Endothelial cell of umbilical vein (primary cell): Measurements from ENCODE around the gene C3orf33. TPM values are rescaled to one million over a fixed set of nuclear protein-coding genes. Genes with fewer than 3 reads are reported as not detected.

Experiments used
- BruUV-seq: library from RNA; stranded (reverse); fragments of 400-500 nt; replicated peaks from 2 replicates; lab custom pipeline; 2021; lab: Mats Ljungman, UMichigan
- CTCF ChIA-PET: fragments of 300-600, 350-600 bp; sonication (Branson Sonifier 250); formaldehyde crosslinking; loops from one replicate; lab custom pipeline; 2021; ENCODE audit warnings: antibody characterized with exemption, inconsistent platforms; lab: Charles Lee
- POLR2A ChIA-PET: fragments of 300-600, 350-600 bp; sonication (Branson Sonifier 250); formaldehyde crosslinking; loops from one replicate; lab custom pipeline; 2021; ENCODE audit warnings: antibody characterized with exemption, inconsistent platforms; lab: Charles Lee
- DNase-seq: peaks from one replicate; pipeline ENCODE4 v3.0.0-alpha.2; 2011; ENCODE audit warnings: low read depth, low spot score
- FAIRE-seq: peaks from 2 replicates; lab custom pipeline; 2011; peaks lifted over from hg19 to GRCh38; lab: Jason Lieb, UNC
- H2AFZ ChIP-seq: 2 replicates; pipeline ENCODE4 v1.6.0; 2012; ENCODE audit warnings: low read depth, low read length, control low read depth, inconsistent platforms
- H3K27ac ChIP-seq: 2 replicates; pipeline ENCODE4 v1.5.1; 2011; ENCODE audit warnings: low read depth, mild to moderate bottlenecking, control low read depth, low read length, moderate library complexity; ENCODE audit not compliant: insufficient read depth
- H3K27me3 ChIP-seq, 2 experiments: 2 replicates each; pipeline versions ENCODE4 v1.6.0 to v1.6.1; 2011; ENCODE audit warnings: low read length in 2 of 2, mixed read lengths in 1 of 2; ENCODE audit not compliant: control insufficient read depth in 2 of 2, insufficient read depth in 2 of 2
- H3K36me3 ChIP-seq, 2 experiments: 2 replicates in 1 of 2; 3 replicates in 1 of 2; pipeline ENCODE4 v1.5.1; 2011; ENCODE audit warnings: low read length in 2 of 2, mild to moderate bottlenecking in 1 of 2, moderate library complexity in 1 of 2; ENCODE audit not compliant: control insufficient read depth in 2 of 2, insufficient read depth in 2 of 2; ENCODE audit errors: extremely low read depth in 1 of 2
- H3K4me1 ChIP-seq: 3 replicates; pipeline ENCODE4 v1.5.1; 2011; ENCODE audit warnings: mild to moderate bottlenecking, low read length; ENCODE audit not compliant: control insufficient read depth, insufficient read depth; ENCODE audit errors: extremely low read depth
- H3K4me2 ChIP-seq: 2 replicates; pipeline ENCODE4 v1.6.1; 2011; ENCODE audit warnings: low read length, control low read depth, mixed read lengths; ENCODE audit not compliant: insufficient read depth
- H3K4me3 ChIP-seq, 3 experiments: fragments of 200-600 bp in 1 of 3; sonication (generic), shearing (Covaris generic) in 1 of 3; replicated peaks in 1 of 3; 2 replicates each; pipeline ENCODE4 v1.5.1; 2011 to 2016; ENCODE audit warnings: control low read depth in 3 of 3, low read length in 3 of 3, mild to moderate bottlenecking in 2 of 3, inconsistent platforms in 1 of 3, low read depth in 1 of 3, moderate library complexity in 1 of 3; ENCODE audit not compliant: insufficient read depth in 1 of 3
- H3K79me2 ChIP-seq: 2 replicates; pipeline ENCODE4 v1.6.0; 2012; ENCODE audit warnings: low read length, inconsistent platforms; ENCODE audit not compliant: control insufficient read depth, insufficient read depth
- H3K9ac ChIP-seq: replicated peaks from 2 replicates; pipeline ENCODE3; 2011; ENCODE audit warnings: low read length, control low read depth; ENCODE audit not compliant: insufficient read depth; ENCODE audit errors: extremely low read depth
- H3K9me1 ChIP-seq: replicated peaks from 3 replicates; pipeline ENCODE4 v1.6.0; 2011; ENCODE audit warnings: mild to moderate bottlenecking, low read length; ENCODE audit not compliant: control insufficient read depth, insufficient read depth; ENCODE audit errors: extremely low read depth
- H3K9me3 ChIP-seq: replicated peaks from 2 replicates; pipeline ENCODE4 v1.5.1; 2012; ENCODE audit warnings: low read length, inconsistent platforms; ENCODE audit not compliant: control insufficient read depth, insufficient read depth
- H4K20me1 ChIP-seq: replicated peaks from 2 replicates; pipeline ENCODE3; 2011; ENCODE audit warnings: mild to moderate bottlenecking, low read length; ENCODE audit not compliant: control insufficient read depth, insufficient read depth; ENCODE audit errors: extremely low read depth
- CTCF ChIP-seq, 2 donors: IDR thresholded peaks; 1 replicate in 1 of 2; 2 replicates in 1 of 2; pipeline ENCODE4 v1.5.1; 2011; ENCODE audit warnings: low read length in 2 of 2, mild to moderate bottlenecking in 2 of 2, moderate library complexity in 2 of 2, control low read depth in 1 of 2, inconsistent platforms in 1 of 2, low read depth in 1 of 2; ENCODE audit not compliant: insufficient read depth in 1 of 2; ENCODE audit errors: extremely low read depth in 1 of 2
- EZH2 ChIP-seq: IDR thresholded peaks from 2 replicates; pipeline ENCODE4 v1.6.1; 2012; ENCODE audit warnings: borderline replicate concordance, low read depth, mild to moderate bottlenecking, moderate library complexity, low read length, inconsistent platforms; ENCODE audit not compliant: severe bottlenecking
- FOS ChIP-seq: IDR thresholded peaks from 2 replicates; pipeline ENCODE4 v1.6.1; 2011; ENCODE audit warnings: mild to moderate bottlenecking, low read length, moderate library complexity, borderline replicate concordance; ENCODE audit not compliant: insufficient read depth
- GATA2 ChIP-seq: IDR thresholded peaks from 2 replicates; pipeline ENCODE4 v1.7.0; 2011; ENCODE audit warnings: low read depth, mild to moderate bottlenecking, moderate library complexity, mixed read lengths, low read length; ENCODE audit not compliant: insufficient read length, insufficient read depth
- JUN ChIP-seq: IDR thresholded peaks from 2 replicates; pipeline ENCODE4 v1.6.1; 2011; ENCODE audit warnings: borderline replicate concordance, low read depth; ENCODE audit not compliant: insufficient read length, insufficient read depth
- MAX ChIP-seq: IDR thresholded peaks from 2 replicates; pipeline ENCODE4 v1.6.1; 2011; ENCODE audit not compliant: insufficient read depth, insufficient read length
- MYC ChIP-seq: IDR thresholded peaks from one replicate; pipeline ENCODE4 v1.6.1; 2011; ENCODE audit warnings: mild to moderate bottlenecking, low read depth, low read length
- POLR2A ChIP-seq: IDR thresholded peaks from 2 replicates; pipeline ENCODE4 v1.6.1; 2012; ENCODE audit warnings: low read depth, mild to moderate bottlenecking, control low read depth, low read length
- POLR2AphosphoS5 ChIP-seq: IDR thresholded peaks from 2 replicates; pipeline ENCODE4 v1.6.1; 2012; ENCODE audit warnings: low read depth, mild to moderate bottlenecking, control low read depth, low read length, moderate library complexity; ENCODE audit not compliant: insufficient read depth
- dilution Hi-C: fragments of 300-500 bp; cut with MboI; formaldehyde crosslinking; loops from one replicate; pipeline ENCODE4 v1.15.0; 2019; ENCODE audit warnings: low sequenced_read_pairs; ENCODE audit not compliant: extremely low pct_ligation_motif_present
- intact Hi-C: fragments of 100-400 bp; cut with micrococcal nuclease; formaldehyde crosslinking; loops from one replicate; pipeline ENCODE4 v1.10.0; 2022
- polyA plus RNA-seq, 4 experiments: library from polyadenylated mRNA; depleted of rRNA in 3 of 4; stranded (reverse) in 3 of 4; unstranded in 1 of 4; fragments of >200 nt; gene quantifications; 2 replicates each; pipeline versions ENCODE4 v1.2.1 to v1.2.3, GENCODE V29; 2011 to 2012; ENCODE audit warnings: missing spikeins in 1 of 4
- total RNA-seq: library from RNA; stranded (reverse); gene quantifications from 2 replicates; pipeline ENCODE4 v1.2.3, GENCODE V29; 2021

C3orf33 gene
- total and polyA plus RNA-seq, 2 donors (not counting 3 experiments of a cell fraction or from before 2014, with no cell fraction given), result 1.7 to 2.3 TPM

GRCh38 chr3:155742349-155742965 is 63.6 kb downstream of the C3orf33 start:
- no peak overlapping the region for H3K9ac ChIP-seq
- H3K9me1 ChIP-seq, result no peaks in the 10 kb centered on the region
- H3K4me3 ChIP-seq, result no peak overlapping the region
- FAIRE-seq (no peak), DNase-seq (no peak)
- no peaks in the 10 kb centered on the region for H4K20me1 ChIP-seq
- no peaks in the 10 kb centered on the region for H3K36me3 ChIP-seq
- H2AFZ ChIP-seq, result no peak overlapping the region
- BruUV-seq, result no TSS peak
- intact Hi-C loops (no loop called here), dilution Hi-C loops (no loop called here)
- POLR2A ChIA-PET, result no interaction called here
- no peaks in the 10 kb centered on the region for H3K79me2 ChIP-seq
- no peak overlapping the region for H3K4me2 ChIP-seq
- TF ChIP-seq POLR2A (no peak), FOS (no peak), JUN (no peak), MAX (no peak), CTCF (IDR thresholded peaks at IDR 0.05; ENCODE audit: extremely low read depth in 1 of 2, insufficient read depth in 1 of 2, low read depth in 1 of 2, low read length in 2 of 2) (no peak), EZH2 (no peak), MYC (no peak), GATA2 (no peak), POLR2AphosphoS5 (no peak)
- H3K27me3 ChIP-seq, result peaks cover 27 to 42% of the 10 kb centered on the region in 2 experiments
- H3K4me1 ChIP-seq, result peaks cover 7% of the 10 kb centered on the region
- H3K27ac ChIP-seq, result no peak overlapping the region
- no peaks in the 10 kb centered on the region for H3K9me3 ChIP-seq
- CTCF ChIA-PET, result no interaction called here
